SW480 (cell line): Measurements from ENCODE around the gene COLEC12.
"Not testable (repeated sequence)": the region's sequence is repeated elsewhere in the genome, so short reads cannot be mapped to it uniquely, and the experiment has no call there.

Experiments
- DNase-seq: peaks from one replicate; pipeline ENCODE4 v3.0.0-alpha.2; 2016; ENCODE audit warnings: low spot score

COLEC12 gene

GRCh38 chr18:408367-408766, 92.1 kb downstream of the COLEC12 start:
- DNase-seq = no peak

DNA sequence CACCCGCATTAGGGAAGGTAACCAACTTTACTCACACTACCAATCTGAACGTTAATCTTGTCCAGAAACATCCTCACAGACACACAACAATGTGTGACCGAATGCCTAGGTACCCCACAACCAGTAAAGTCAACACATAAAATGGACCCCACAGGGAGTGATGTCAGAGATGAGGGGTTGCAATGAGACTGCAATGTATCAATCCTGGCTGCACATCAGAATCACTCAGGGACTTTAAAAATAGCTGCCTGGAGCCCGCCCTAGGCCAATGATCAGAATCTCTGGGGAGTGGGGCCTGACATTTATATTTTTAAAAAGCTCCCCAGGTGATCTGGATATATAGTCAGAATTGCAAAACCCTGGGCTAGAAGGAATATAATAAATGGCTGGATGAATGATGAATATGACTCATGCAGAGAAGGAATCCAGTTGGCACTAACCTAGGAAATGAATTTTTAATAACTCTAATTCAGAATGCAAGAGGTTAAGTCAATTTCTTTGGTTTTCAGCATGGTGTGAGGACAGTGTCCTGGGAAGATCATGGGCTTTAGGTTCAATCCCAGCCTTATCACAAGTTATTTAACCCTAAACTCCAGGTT, 92.8 kb downstream of the COLEC12 start:
- no peak for DNase-seq

GRCh38 chr18:407191-407590, 93.3 kb downstream of the COLEC12 start:
- DNase-seq = no peak

GRCh38 chr18:406677-407076, 93.8 kb downstream of the COLEC12 start:
- no peak for DNase-seq

- not testable (repeated sequence) for DNase-seq
These were observed 95.5 kb downstream of the COLEC12 start for GRCh38 chr18:405006-405405.

DNA sequence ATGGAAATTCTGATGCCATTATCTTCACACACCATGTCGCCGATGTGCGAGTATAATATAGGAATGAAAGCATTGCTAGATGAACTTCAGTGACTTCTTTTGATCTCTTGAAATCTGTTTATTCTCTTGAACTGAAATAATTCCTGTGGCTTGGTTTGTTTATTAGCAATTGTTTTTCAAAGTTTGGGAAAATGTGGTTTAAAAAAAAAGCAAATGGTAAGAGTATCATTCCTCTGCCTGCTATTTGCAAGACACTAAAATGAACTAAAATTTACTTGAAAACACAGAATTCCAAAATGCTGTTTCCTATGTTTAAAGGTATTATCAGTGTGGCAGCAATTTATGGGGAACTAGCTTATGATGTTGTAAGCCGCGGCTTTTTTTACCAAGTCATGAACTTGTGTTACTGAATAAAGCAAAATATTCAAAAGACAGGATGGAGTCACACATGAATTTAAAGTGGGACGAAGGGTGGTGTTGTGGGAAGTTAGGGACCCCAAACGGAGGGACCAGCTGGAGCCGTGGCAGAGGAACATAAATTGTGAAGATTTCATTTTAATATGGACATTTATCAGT, 96.4 kb downstream of the COLEC12 start:
- DNase-seq = no peak

- DNase-seq = no peak
These were observed 98.4 kb downstream of the COLEC12 start for GRCh38 chr18:402129-402528.

- no peak for DNase-seq
These were observed 100.0 kb downstream of the COLEC12 start for GRCh38 chr18:400456-400855.

- DNase-seq = no peak
These were observed 100.8 kb downstream of the COLEC12 start for GRCh38 chr18:399631-400135.

- no peak for DNase-seq
These were observed 101.4 kb downstream of the COLEC12 start for GRCh38 chr18:398935-399630.

GRCh38 chr18:396556-396955, 103.9 kb downstream of the COLEC12 start:
- no peak for DNase-seq

- DNase-seq = no peak
These were observed 104.3 kb downstream of the COLEC12 start for GRCh38 chr18:396251-396555.

GRCh38 chr18:395456-396250, 104.8 kb downstream of the COLEC12 start:
- no peak for DNase-seq

DNA sequence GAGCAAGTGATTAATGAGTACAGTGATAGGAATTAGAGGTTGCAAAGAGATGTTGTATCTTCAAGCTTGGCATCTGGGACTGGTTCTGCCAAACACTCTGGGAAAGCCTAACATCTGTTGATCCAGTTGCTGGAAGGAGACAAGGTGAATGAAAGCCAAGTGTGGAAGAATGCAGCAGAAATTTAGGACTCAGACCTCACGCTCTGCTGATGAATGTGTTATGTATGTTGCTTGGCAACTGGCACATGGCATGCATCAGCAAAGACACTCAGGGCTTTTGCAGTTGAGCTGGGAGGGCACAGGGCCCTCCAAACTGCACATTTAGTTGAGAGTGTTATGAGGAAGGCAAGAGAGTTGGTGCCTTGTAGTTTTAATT, 105.5 kb downstream of the COLEC12 start:
- no peak for DNase-seq

DNA sequence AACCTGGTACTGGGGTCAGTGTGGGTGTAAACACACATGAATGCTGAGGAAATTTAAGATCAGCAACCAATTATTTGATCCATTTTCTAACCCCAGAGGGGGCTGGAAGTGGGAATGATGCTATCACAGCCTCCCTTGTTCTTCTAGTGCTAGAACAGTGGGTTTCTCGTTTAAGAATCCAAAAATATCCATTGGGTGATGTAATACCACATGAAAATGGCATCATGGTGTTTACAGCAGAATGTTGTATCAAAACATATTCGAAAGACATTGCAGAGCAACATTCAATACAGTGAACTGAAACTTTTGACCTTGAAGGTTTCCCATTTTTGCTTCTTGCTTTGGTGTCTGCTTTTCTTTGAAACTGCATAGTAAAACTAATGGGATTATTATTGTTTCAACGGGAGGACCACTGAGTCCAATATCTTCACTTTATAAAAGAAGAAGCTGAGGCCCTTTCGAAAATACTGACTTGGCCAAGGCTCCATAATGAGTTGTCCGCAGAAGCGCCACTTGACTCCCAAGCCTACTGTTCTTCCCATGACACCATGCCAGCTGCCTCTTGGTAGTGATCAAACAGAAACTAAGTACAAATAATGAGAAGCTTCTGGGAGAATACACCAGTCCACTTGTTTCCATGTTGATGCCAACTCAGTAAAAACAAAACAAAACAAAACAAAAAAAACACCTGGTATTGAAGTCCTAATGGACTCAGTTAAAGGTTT, 106.1 kb downstream of the COLEC12 start:
- DNase-seq = no peak

DNA sequence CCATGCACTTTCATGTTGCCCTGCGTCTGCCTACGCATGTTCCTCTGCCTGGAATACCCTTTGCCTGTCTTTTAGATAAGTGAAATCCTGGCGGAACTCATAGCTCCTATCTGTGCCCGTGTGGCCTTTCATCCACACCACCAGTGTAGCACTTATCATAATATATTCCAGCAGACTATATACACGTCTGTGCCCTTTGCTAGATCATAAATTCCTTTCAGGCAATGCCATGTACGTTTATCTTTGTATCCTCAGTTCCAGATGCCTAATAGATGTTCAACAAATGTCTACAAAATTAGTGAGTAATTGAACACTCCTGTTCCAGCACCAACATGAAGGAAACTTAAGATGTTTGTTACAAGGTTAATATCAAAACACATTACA, 106.9 kb downstream of the COLEC12 start:
- no peak for DNase-seq

GRCh38 chr18:392928-393573, 107.5 kb downstream of the COLEC12 start:
- DNase-seq = no peak

DNA sequence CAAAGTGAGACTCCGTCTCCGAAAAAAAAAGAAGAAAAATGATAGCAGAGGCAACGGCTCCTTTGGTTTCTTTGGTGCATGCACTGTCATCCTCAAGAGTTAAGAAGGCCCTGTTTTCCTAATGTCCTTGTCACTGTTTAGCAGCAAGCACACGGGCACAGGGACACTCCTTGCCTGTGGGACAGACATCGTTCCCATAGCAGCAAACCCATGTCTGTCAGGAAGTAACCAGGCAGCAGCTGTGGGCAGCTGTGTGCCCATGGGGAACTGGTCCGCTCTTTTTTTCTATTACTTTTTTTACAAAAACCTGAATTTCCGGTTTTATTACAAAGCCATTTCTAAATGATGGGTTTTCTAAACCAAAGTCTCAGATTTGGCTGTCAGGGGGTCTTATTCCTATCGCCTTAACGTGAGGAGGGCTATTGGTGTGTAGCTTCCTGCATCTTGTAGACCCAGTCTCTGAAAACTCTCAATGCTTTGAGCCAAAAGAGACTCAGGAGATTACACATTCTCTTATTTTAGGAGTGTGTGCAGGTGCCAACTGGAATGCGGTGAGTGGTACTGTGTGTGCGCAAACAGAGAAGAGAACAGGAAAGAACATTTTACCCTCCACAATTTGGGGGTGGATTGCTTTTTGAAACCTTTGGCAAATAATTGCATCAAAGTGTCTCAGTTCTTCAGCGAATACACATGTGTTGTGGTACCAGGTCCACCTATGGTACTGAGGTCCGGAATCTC, 109.6 kb downstream of the COLEC12 start:
- DNase-seq = no peak

GRCh38 chr18:389658-390357, 110.7 kb downstream of the COLEC12 start:
- DNase-seq = no peak

DNA sequence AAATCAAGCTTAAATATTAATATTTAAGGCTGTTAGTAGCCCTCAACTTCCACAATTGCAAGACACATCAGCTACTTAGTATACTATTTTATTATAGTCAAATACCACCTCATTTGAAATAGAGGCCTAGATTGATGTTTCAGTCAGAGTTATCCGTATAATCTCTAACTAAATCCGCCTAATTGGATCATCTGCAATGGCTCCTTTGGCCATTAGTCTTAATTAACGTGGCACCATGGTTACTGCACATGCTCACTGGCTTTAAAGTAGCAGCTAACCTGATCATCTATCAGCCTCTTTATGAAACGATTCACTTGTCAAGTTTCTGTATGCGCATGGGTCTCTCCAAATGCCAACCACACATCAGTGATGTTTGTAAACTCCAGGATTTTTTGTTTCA, 112.3 kb downstream of the COLEC12 start:
- no peak for DNase-seq
